ENCODE data around the gene ANKRD11. TPM values are rescaled to one million over a fixed set of nuclear protein-coding genes. Genes with fewer than 3 reads are reported as not detected.

Gene ANKRD11
- polyA plus RNA-seq, 1 donor (not counting 4 experiments of a cell fraction or from before 2014, with no cell fraction given), result 30.1 TPM

DNA sequence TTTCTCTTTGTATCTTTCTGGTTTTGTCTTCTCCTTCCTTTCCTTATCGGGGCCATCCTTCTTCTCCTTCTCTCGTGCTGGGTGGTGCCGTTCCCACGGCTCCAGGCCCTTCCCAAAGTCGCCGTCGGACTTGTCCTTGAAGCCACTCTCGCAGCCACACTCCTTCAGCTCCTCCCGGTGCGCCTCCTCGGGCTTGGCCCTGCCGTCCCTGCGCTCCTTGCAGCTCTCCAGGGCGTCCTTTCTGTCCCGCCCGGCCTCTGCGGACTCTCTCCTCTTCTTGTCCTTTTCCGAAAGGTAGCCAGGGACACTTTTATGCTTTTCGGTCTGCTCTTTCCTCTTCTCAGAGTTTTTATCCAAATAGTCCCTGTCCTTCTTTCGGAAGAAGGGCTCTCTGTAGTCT lies 206.9 kb downstream of the ANKRD11 start:
- no peaks in the 10 kb centered on the region for H3K27me3 ChIP-seq (ENCODE audit: control insufficient read depth, extremely low read depth, insufficient read depth, low read length)
- no peaks in the 10 kb centered on the region for H3K9me3 ChIP-seq (ENCODE audit: control insufficient read depth, low read depth, low read length)
- H4K20me1 ChIP-seq (ENCODE audit: control insufficient read depth, extremely low read depth, insufficient read depth, low read length), result no peaks in the 10 kb centered on the region
- dilution Hi-C loops (cut with MboI; ENCODE audit: extremely low pct_ligation_motif_present, low sequenced_read_pairs), result no loop called here
- peaks cover 46 to 52% of the 10 kb centered on the region in 2 experiments for H3K36me3 ChIP-seq (ENCODE audit: control insufficient read depth in 2 of 2, extremely low read depth in 1 of 2, insufficient read depth in 2 of 2, low read length in 2 of 2)
- FAIRE-seq (no peak), DNase-seq (ENCODE audit: low read depth, low spot score) (no peak)
- TF ChIP-seq, protein P1, sequence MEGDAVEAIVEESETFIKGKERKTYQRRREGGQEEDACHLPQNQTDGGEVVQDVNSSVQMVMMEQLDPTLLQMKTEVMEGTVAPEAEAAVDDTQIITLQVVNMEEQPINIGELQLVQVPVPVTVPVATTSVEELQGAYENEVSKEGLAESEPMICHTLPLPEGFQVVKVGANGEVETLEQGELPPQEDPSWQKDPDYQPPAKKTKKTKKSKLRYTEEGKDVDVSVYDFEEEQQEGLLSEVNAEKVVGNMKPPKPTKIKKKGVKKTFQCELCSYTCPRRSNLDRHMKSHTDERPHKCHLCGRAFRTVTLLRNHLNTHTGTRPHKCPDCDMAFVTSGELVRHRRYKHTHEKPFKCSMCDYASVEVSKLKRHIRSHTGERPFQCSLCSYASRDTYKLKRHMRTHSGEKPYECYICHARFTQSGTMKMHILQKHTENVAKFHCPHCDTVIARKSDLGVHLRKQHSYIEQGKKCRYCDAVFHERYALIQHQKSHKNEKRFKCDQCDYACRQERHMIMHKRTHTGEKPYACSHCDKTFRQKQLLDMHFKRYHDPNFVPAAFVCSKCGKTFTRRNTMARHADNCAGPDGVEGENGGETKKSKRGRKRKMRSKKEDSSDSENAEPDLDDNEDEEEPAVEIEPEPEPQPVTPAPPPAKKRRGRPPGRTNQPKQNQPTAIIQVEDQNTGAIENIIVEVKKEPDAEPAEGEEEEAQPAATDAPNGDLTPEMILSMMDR (optimal IDR thresholded peaks at IDR 0.05 in 1 of 3, IDR thresholded peaks at IDR 0.05 in 1 of 3, conservative IDR thresholded peaks at IDR 0.05 in 1 of 3; ENCODE audit: extremely low read depth in 1 of 3, insufficient read depth in 2 of 3, low read length in 3 of 3), result no peak
- no peak for TF ChIP-seq EZH2 (IDR thresholded peaks at IDR 0.05; ENCODE audit: low read length)
- H3K4me2 ChIP-seq (ENCODE audit: control insufficient read depth, extremely low read depth, insufficient read depth, low read depth, low read length), result no peak overlapping the region
- no peak overlapping the region for H3K4me3 ChIP-seq (ENCODE audit: control insufficient read depth in 2 of 3, extremely low read depth in 1 of 3, insufficient read depth in 2 of 3, low read depth in 1 of 3, low read length in 3 of 3)
- no peaks in the 10 kb centered on the region for H3K9me1 ChIP-seq (ENCODE audit: control insufficient read depth, extremely low read depth, insufficient read depth, low read length)
- peaks cover 4% of the 10 kb centered on the region for H3K79me2 ChIP-seq (ENCODE audit: control insufficient read depth, insufficient read depth, low read length)
- H3K4me1 ChIP-seq (ENCODE audit: control insufficient read depth, extremely low read depth, insufficient read depth, low read length), result no peaks in the 10 kb centered on the region
- no peak overlapping the region for H2AFZ ChIP-seq (ENCODE audit: control insufficient read depth, low read length)
- H3K27ac ChIP-seq (ENCODE audit: control insufficient read depth, insufficient read depth, low read length), result no peak overlapping the region
- no peak overlapping the region for H3K9ac ChIP-seq (ENCODE audit: control insufficient read depth, extremely low read depth, insufficient read depth, low read length)

DNA sequence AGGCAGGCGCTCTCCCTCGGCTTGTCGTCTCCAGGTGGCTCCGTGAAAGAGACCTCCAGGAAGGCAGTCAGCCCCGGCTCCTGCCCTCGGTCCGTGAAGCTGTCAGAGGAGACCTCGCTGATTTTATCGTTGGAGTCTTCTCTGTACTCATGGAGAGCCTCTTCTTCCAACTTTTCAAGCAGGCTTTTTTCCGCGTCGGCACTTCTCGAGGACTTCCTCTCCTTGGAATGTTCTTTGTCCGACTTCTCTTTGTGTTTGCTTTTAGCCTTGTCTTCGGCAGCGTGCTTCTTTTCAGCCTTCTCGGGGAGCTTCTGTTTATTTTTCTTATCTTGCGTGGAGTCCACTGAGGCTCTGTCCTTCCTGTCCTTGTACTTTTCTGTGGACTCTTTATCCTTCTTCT lies 207.8 kb downstream of the ANKRD11 start:
- no peak for DNase-seq (ENCODE audit: low read depth, low spot score)
- no peaks in the 10 kb centered on the region for H3K4me1 ChIP-seq (ENCODE audit: control insufficient read depth, extremely low read depth, insufficient read depth, low read length)
- H3K9ac ChIP-seq (ENCODE audit: control insufficient read depth, extremely low read depth, insufficient read depth, low read length), result no peak overlapping the region
- H3K79me2 ChIP-seq (ENCODE audit: control insufficient read depth, insufficient read depth, low read length), result peaks cover 7% of the 10 kb centered on the region
- no peak for FAIRE-seq
- no peak overlapping the region for H3K4me3 ChIP-seq (ENCODE audit: control insufficient read depth in 2 of 3, extremely low read depth in 1 of 3, insufficient read depth in 2 of 3, low read depth in 1 of 3, low read length in 3 of 3)
- no peaks in the 10 kb centered on the region for H4K20me1 ChIP-seq (ENCODE audit: control insufficient read depth, extremely low read depth, insufficient read depth, low read length)
- H2AFZ ChIP-seq (ENCODE audit: control insufficient read depth, low read length), result no peak overlapping the region
- H3K4me2 ChIP-seq (ENCODE audit: control insufficient read depth, extremely low read depth, insufficient read depth, low read depth, low read length), result no peak overlapping the region
- H3K27me3 ChIP-seq (ENCODE audit: control insufficient read depth, extremely low read depth, insufficient read depth, low read length), result no peaks in the 10 kb centered on the region
- H3K36me3 ChIP-seq (ENCODE audit: control insufficient read depth in 2 of 2, extremely low read depth in 1 of 2, insufficient read depth in 2 of 2, low read length in 2 of 2), result peaks cover 44 to 48% of the 10 kb centered on the region in 2 experiments
- no peaks in the 10 kb centered on the region for H3K9me1 ChIP-seq (ENCODE audit: control insufficient read depth, extremely low read depth, insufficient read depth, low read length)
- TF ChIP-seq, protein P1 (optimal IDR thresholded peaks at IDR 0.05 in 1 of 3, IDR thresholded peaks at IDR 0.05 in 1 of 3, conservative IDR thresholded peaks at IDR 0.05 in 1 of 3; ENCODE audit: extremely low read depth in 1 of 3, insufficient read depth in 2 of 3, low read length in 3 of 3), result no peak
- no peak for TF ChIP-seq EZH2 (IDR thresholded peaks at IDR 0.05; ENCODE audit: low read length)
- H3K9me3 ChIP-seq (ENCODE audit: control insufficient read depth, low read depth, low read length), result no peaks in the 10 kb centered on the region
- dilution Hi-C loops (cut with MboI; ENCODE audit: extremely low pct_ligation_motif_present, low sequenced_read_pairs), result no loop called here
- H3K27ac ChIP-seq (ENCODE audit: control insufficient read depth, insufficient read depth, low read length), result no peak overlapping the region
